Inflammatory macrophage treated with lipopolysaccharide for 4 hours (primary cell): Measurements from ENCODE around the gene HOXB4.

Source experiments
- DNase-seq: peaks from one replicate; pipeline ENCODE4 v3.0.0-alpha.2; 2020

HOXB4 gene

DNA sequence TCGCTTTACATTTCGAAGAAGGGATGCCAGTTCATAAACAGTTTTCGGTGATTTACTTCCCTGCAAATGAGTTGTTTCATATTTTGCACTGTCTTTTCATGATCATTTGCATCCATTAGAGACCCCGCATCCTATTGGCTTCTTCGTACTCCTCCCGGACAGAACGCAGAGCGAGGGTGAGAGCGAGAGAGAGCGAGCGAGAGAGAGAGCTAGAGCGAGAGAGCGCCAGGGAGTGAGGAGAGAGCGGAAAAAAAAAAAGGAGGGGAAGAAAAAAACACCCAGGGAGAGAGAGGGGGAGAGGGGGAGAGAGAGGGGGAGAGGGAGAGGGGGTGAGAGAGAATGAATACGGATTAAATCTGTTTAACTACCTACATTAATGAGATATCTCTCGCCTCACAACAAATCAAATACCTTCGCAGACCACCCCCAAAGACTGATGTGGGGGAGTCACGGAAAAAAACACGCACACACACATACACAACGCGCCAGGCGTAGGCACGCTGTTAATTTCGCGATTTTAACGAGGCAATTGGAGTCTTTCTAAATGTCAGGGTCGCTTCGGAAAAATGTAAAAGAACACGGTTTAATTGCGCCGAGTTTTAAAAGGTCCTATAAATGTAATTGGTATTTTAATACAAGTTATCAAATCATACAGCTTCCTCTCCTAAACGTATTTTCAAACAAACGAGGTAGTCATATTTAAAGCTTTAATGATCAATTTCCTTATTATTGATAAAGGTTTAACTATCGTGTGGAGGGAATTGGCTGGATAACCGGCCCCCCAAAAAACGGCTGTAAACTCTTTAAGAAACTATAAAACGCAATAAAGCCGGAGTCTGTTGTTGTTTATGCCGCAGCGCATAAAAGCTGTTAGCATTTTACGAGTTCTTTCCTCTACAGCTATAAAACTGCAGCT, 37.2 kb upstream of the HOXB4 start, which contains the start of gene HOXB8:
Gene HOXB8 (minus strand): TSS at position 246 of the 916 bp plus-strand sequence. CDS start 588 bp downstream, outside the sequence.
- DNase-seq = no peak

DNA sequence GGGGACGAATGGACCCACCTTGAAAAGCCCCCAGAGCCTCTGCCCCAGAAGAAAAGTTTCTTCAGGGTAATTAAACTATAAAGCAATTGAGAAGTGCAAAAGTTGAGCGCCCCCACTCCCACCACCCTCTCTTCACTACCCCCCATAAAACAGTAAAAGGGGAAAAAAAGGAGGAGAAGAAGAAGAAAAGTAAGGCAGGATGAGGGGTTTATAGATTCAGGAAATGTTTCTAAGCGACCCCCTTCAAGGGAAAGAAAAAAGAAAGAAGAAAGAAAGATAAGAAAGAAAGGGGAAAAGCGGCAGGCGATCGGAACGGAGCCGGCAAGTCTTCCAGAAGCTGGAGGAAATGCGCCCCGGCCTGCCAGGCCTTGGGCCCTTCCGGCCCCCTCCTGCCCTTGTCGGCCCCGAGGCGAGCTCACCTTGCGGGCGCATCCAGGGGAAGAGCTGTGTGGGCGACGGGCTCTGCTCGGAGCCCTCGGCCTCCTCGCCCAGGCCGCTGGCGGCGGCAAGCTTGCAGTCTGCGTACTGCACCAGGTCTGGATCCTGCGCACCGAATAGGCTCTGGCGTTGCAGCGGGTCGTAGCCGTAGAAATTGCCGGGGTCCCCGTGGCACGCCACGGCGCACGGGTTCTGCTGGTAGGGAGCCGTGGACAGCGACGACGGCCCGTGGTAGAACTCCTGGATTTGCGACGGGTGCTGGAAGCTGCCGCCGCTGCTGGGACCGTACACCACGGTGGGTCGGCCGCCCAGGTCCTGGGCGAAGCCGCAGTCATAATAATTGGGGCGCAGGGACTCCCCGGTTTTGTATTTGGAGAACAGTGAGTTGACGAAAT, 35.9 kb upstream of the HOXB4 start:
- no peak for DNase-seq

DNA sequence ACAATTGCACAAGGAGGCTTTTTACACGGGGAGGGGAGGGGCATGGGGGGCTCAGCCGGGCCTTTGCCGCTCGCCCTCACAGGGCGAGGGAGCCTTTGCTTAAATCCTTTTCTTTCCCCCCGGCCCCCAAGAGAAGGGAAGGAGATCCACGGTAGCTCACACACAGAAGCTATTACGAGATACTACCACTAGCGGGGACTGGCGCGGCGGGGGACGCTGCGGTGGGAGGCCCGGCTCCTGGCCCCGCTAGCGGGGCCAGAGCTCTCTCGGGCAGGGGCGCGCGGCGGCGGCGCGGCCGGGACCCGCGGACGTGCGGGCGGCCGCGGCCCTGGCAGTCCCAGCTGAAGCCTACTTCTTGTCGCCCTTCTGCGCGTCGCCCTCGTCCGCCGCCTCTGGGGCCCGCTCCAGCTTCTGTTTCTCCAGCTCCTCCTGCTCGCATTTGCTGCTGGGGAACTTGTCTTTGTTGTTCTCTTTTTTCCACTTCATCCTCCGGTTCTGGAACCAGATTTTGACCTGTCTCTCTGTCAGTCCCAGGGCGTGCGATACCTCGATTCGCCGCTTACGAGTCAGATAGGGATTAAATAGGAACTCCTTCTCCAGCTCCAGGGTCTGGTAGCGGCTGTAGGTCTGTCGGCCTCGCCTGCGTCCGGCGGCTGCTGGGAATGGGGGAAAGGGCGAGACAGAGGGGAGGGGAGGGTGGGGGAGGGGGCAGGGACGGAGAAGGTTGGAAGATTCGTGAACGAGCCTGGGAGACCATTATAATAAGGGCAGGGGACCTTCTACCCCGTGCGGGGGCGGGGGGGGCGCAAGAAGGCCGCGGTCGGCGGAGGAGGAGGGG, 34.9 kb upstream of the HOXB4 start:
- DNase-seq = peak; percentile 28

DNA sequence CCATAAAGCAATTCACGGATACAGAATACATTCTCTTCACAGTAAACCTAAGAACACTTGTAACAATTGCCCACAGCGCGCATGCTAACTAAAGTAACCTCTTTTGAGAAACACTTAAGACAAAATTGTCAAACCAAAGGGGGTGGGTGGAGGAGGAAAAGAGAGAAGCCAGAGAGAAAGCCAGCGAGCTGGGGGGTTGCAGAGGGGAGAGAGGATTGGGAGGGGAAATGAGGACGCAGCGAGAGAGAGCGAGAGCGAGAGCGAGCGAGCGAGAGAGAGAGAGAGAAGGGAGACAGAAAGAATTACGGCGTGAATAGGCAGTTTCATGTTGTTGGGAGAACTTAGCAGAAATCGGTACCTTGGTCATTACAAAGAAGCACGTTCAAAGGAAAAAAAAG, 34.3 kb upstream of the HOXB4 start:
- DNase-seq = no peak

DNA sequence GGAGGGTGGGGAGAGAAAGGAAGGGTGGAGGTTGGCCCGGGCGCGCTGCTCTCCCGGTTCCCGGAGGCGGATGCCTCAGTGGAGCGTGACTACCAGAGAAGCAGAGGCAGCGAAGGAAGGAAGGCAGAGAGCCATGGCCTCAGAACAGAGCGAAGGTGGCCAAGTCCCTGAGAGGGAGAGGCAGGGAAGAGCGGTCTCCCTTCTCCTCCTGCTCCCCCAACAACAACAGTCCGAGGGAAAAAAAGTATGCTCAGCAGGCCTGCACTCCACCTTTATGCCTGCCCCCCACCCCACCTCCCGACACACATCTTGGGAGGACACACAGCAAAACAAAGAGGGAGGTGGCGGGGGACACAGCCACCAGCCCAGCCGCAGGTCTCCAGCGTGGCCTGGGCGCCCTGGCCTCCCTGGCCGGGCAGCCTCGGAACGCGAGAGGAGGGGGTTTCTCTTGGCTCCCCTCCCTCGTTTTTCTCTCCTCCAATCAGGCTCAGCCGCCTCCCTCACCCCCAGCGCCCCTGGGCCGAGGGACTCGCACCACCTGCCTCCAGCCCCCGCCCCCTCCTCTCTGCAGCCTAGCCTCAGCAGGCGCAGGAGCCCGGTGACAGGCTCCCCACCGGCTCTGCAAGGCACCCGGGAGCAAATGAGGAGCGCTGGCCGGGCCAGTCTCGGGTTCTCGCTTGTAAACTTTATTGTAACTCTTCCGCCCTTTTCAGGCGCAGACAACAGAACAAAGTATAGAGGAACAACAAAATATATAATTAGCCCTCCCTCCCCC, 33.7 kb upstream of the HOXB4 start:
- peak; percentile 14 for DNase-seq

DNA sequence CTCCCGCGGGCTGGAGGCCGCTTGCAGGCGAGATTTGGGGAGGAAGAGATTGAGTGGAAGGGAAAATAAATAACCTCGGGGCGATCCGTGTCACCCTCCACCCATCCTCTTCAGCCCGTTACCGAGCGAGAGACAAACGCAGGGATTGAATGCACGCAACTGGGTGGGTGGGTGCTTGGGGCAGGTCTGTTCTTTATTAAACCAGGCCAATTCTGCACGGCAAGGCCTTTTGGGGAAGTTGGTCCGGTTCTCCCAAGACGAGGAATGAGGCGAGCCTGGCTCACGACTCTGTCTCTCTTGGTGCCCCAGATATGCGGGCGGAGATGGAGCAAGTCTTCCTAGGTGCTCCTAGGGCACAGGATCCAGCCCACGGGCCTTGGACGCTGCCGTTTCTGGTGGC, 33.1 kb upstream of the HOXB4 start:
- DNase-seq = peak; percentile 26

- DNase-seq = peak; percentile 37
These were observed 32.4 kb upstream of the HOXB4 start, which contains the start of gene HOXB7 for GRCh38 chr17:48610282-48611211. Gene HOXB7 (minus strand): TSS chr17:48611017. CDS start chr17:48610918, 99 bp downstream.

DNA sequence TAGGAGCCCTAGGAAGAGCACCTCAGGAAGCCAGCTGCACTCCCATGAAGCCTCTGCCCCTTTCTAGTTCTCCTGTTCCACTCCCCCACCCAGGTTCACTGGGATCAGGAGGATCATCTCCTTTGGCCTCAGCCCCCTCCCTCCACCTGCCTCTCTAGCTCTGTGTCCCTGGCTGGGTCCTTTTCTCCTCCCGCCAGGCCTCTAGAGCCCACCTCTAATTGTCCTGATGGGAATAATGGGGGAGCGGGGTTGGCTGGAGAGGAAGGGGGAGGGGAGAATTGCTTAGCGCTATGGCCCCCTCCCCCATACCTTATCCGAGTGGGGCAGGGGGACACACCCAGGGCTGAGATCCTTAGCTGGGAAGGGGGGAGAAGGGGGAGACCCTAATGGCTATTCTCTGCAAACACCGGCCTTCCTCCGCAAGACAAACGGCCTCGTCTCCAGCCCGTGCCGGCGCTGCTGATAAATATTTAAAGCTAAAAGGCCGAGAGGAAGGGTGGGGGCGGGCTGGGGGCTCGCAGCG, 31.7 kb upstream of the HOXB4 start:
- no peak for DNase-seq

- no peak for DNase-seq
These were observed 30.9 kb upstream of the HOXB4 start for GRCh38 chr17:48609033-48609432.

GRCh38 chr17:48608494-48608834, 30.3 kb upstream of the HOXB4 start:
- no peak for DNase-seq

DNA sequence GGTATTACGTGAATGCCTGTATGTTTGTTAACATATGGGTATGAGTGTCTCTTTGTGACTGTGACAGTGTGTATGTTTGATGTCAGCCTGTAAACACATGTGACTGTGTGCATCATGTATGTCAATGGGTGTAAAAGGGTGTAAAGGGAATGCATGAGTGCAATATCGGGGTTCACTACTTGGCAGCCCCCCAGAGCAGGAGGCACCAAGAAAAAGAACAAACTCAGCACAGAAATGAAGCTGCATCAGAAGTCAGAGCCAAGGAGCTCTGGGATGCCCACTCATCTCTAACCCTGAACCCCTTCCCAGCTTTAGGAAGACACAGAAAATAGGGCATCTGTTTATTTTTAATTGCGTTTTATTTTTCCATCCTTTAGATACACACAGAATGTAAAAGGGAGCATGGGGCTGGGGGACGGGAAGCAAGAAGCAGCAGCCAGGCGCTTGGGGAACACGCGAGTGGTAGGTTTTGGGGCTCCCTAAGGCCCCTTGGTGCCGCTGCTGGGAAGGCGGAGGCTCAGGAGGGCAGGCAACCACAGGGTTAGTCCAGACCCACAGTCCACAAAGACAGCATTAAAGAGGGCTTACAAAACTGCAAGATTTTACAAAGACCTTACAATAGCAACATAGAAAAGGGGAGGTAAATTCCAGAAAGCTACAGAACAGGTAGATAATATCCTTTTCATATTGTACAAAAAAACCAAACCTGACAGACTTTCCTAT, 28.9 kb upstream of the HOXB4 start:
- no peak for DNase-seq

GRCh38 chr17:48605991-48606891, 28.1 kb upstream of the HOXB4 start:
- no peak for DNase-seq

- no peak for DNase-seq
These were observed 27.3 kb upstream of the HOXB4 start for GRCh38 chr17:48605409-48605919.

DNA sequence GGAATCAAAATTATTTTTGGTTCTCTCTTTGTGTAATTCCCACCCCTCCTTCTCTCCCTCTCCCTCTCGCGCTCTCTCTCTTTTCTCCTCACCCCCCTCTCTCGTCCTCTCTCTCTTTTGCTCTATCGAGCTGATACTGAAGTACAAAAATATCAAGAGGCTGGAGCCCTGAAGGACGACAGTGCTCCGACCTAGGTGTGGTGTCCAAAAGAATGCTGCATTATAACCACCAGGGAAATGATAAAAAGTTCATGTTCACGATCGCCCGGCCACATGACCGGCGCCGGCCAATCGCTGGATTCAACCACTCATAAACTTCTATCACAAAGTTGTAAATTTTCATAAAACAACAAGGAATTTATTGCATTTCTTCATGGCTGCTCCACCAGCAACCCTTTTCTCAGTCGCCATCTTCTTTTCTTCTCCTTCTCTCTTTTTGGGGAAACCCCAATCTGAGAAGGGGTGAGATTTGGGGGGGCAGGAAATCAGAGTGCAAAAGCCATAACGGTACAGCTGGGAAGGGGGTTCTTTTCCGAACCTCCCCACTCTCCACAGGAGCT, 26.7 kb upstream of the HOXB4 start, which contains the start of gene HOXB6:
Gene HOXB6 (minus strand): TSS at position 217 of the 560 bp plus-strand sequence. CDS start 6,836 bp downstream, outside the sequence.
- DNase-seq = no peak

GRCh38 chr17:48603959-48604769, 26.0 kb upstream of the HOXB4 start:
- DNase-seq = no peak

GRCh38 chr17:48601539-48602425, 23.6 kb upstream of the HOXB4 start:
- no peak for DNase-seq
